Gastroesophageal sphincter (tissue), 4 donors: ENCODE measurements around the gene MUC5B. TPM values are rescaled to one million over a fixed set of nuclear protein-coding genes. Genes with fewer than 3 reads are reported as not detected.

Experiments
- ATAC-seq: fragments of 150-250 bp; one replicate; pipeline ENCODE4 v1.9.1; 2016; ENCODE audit warnings: mild to moderate bottlenecking, moderate library complexity
- H3K27ac ChIP-seq, 4 donors: fragments of 200-600 bp; sonication (generic) in 3 of 4; 1 replicate in 3 of 4; 2 replicates in 1 of 4; pipeline ENCODE4 v1.5.1; 2016 to 2019
- H3K27me3 ChIP-seq: fragments of 200-600 bp; sonication (generic); one replicate; pipeline ENCODE4 v1.5.1; 2019
- H3K36me3 ChIP-seq, 2 donors: fragments of 200-600 bp; sonication (generic); one replicate each; pipeline ENCODE4 v1.5.1; 2019; ENCODE audit warnings: control low read depth in 1 of 2
- H3K4me1 ChIP-seq, 3 donors: fragments of 200-600 bp; sonication (generic); 1 replicate in 2 of 3; 2 replicates in 1 of 3; pipeline ENCODE4 v1.5.1; 2016 to 2019; ENCODE audit warnings: control low read depth in 2 of 3
- H3K4me3 ChIP-seq, 2 donors: fragments of 200-600 bp; sonication (generic); one replicate each; pipeline ENCODE4 v1.5.1; 2019; ENCODE audit warnings: mild to moderate bottlenecking in 1 of 2, moderate library complexity in 1 of 2
- H3K9me3 ChIP-seq, 3 donors: fragments of 200-600 bp; sonication (generic); one replicate each; pipeline ENCODE4 v1.5.1; 2017 to 2019; ENCODE audit warnings: control low read depth in 2 of 3
- EP300 ChIP-seq: sonication (generic); formaldehyde crosslinking; IDR thresholded peaks from one replicate; pipeline ENCODE4 v1.6.1; 2017; ENCODE audit warnings: antibody characterized with exemption, mild to moderate bottlenecking
- POLR2A ChIP-seq, 2 donors: fragments of 450-650 bp; IDR thresholded peaks; one replicate each; pipeline ENCODE4 v1.6.1; 2017; ENCODE audit warnings: antibody characterized with exemption in 2 of 2, mild to moderate bottlenecking in 2 of 2, moderate library complexity in 1 of 2
- POLR2AphosphoS5 ChIP-seq: sonication (generic); formaldehyde crosslinking; IDR thresholded peaks from one replicate; pipeline ENCODE4 v1.6.1; 2017; ENCODE audit warnings: antibody characterized with exemption
- WGBS, 2 donors: methylation state at CpG; one replicate each; pipeline ENCODE4 v1.1.5; 2018; ENCODE audit warnings: low coverage in 1 of 2; 5-methylcytosine and 5-hydroxymethylcytosine counted together
- total RNA-seq, 4 donors: library from RNA; depleted of rRNA; stranded (reverse); fragments of >200 nt; gene quantifications; one replicate each; pipeline ENCODE4 v1.1.0, GENCODE V29; 2016
- TF ChIP-seq, protein P1 (sequence below), 4 experiments: fragments of 200-600 bp in 2 of 4; fragments of 450-650 bp in 2 of 4; sonication (generic) in 1 of 4; IDR thresholded peaks; one replicate each; pipeline ENCODE4 v1.5.1; 2017 to 2019; ENCODE audit warnings: antibody characterized with exemption in 4 of 4, mild to moderate bottlenecking in 2 of 4, moderate library complexity in 2 of 4

The MUC5B gene
- total RNA-seq, 4 donors from 2014 or later = 0.13 to 199 (median 0.60) TPM

- no peak overlapping the region for H3K4me3 ChIP-seq
- H3K4me1 ChIP-seq = peaks cover 0 to 8% (median 0%) of the 10 kb centered on the region in 3 donors
- WGBS, 2 donors = 93% methylated on average over 7 of the region's 8 CpGs; no CpG with 5 or more reads in 1 of the 2 donors
- H3K36me3 ChIP-seq = peaks cover 0 to 93% of the 10 kb centered on the region in 2 donors
- no peaks in the 10 kb centered on the region for H3K9me3 ChIP-seq
- TF ChIP-seq POLR2AphosphoS5 (no peak), EP300 (no peak), POLR2A (IDR thresholded peaks at IDR 0.05) (no peak)
- TF ChIP-seq, protein P1, sequence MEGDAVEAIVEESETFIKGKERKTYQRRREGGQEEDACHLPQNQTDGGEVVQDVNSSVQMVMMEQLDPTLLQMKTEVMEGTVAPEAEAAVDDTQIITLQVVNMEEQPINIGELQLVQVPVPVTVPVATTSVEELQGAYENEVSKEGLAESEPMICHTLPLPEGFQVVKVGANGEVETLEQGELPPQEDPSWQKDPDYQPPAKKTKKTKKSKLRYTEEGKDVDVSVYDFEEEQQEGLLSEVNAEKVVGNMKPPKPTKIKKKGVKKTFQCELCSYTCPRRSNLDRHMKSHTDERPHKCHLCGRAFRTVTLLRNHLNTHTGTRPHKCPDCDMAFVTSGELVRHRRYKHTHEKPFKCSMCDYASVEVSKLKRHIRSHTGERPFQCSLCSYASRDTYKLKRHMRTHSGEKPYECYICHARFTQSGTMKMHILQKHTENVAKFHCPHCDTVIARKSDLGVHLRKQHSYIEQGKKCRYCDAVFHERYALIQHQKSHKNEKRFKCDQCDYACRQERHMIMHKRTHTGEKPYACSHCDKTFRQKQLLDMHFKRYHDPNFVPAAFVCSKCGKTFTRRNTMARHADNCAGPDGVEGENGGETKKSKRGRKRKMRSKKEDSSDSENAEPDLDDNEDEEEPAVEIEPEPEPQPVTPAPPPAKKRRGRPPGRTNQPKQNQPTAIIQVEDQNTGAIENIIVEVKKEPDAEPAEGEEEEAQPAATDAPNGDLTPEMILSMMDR (IDR thresholded peaks at IDR 0.05) = no peak
- H3K27ac ChIP-seq = no peak overlapping the region
- no peak for ATAC-seq
- no peaks in the 10 kb centered on the region for H3K27me3 ChIP-seq
Measured at GRCh38 chr11:1283906-1284305, 61.0 kb downstream of the MUC5B start.

DNA sequence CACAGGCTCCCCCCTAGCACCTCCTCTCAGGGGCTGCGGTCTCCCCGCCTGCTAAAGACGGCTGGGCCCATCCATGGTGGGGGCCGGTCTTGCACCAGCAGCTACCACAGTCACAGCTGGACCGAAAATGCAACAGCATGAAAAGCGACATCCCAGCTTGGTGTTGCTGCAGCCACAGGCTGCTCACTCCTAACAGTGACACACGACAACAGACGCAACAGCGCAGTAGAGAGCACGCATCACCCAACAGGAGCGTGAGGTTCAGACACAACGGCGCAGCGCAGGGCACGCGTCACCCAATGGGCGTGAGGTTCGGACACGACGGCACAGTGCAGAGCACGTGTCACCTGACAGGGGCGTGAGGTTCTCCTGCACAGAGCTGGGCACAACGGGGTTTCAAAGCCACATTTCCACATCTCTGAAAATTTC is 62.5 kb downstream of the MUC5B start:
- Histone ChIP-seq H3K27ac (no peak overlapping the region), H3K27me3 (no peaks in the 10 kb centered on the region), H3K4me3 (no peak overlapping the region), H3K36me3 (peaks cover 0 to 93% of the 10 kb centered on the region in 2 donors), H3K4me1 (peaks cover 0 to 8% (median 0%) of the 10 kb centered on the region in 3 donors), H3K9me3 (no peaks in the 10 kb centered on the region)
- TF ChIP-seq, protein P1 (IDR thresholded peaks at IDR 0.05) = no peak
- no peak for TF ChIP-seq EP300
- TF ChIP-seq POLR2AphosphoS5 = no peak
- no peak for TF ChIP-seq POLR2A (IDR thresholded peaks at IDR 0.05)
- WGBS, 2 donors = 80 to 94% methylated on average over 1 to 12 of the region's 23 CpGs
- no peak for ATAC-seq

GRCh38 chr11:1285876-1286275 is 63.0 kb downstream of the MUC5B start:
- WGBS, 2 donors = 84 to 95% methylated on average over 5 to 7 of the region's 17 CpGs
- ATAC-seq = no peak
- peaks cover 0 to 93% of the 10 kb centered on the region in 2 donors for H3K36me3 ChIP-seq

GRCh38 chr11:1287928-1288327 is 65.1 kb downstream of the MUC5B start:
- TF ChIP-seq, protein P1 (IDR thresholded peaks at IDR 0.05) = no peak
- TF ChIP-seq EP300 (no peak), POLR2AphosphoS5 (no peak), POLR2A (IDR thresholded peaks at IDR 0.05) (no peak)
- Histone ChIP-seq H3K4me1 (peaks cover 0 to 8% (median 0%) of the 10 kb centered on the region in 3 donors), H3K27me3 (no peaks in the 10 kb centered on the region), H3K4me3 (no peak overlapping the region), H3K36me3 (peaks cover 0 to 91% of the 10 kb centered on the region in 2 donors), H3K9me3 (no peaks in the 10 kb centered on the region), H3K27ac (no peak overlapping the region)
- WGBS, 2 donors = no CpG with 5 or more reads among the region's 9 CpGs
- no peak for ATAC-seq

More at GRCh38 chr11:1285876-1286275, 63.0 kb downstream of the MUC5B start:
- Histone ChIP-seq H3K9me3 (no peaks in the 10 kb centered on the region), H3K4me1 (peaks cover 0 to 8% (median 0%) of the 10 kb centered on the region in 3 donors), H3K4me3 (no peak overlapping the region), H3K27ac (no peak overlapping the region), H3K27me3 (no peaks in the 10 kb centered on the region)
- TF ChIP-seq POLR2AphosphoS5 (no peak), EP300 (no peak), POLR2A (IDR thresholded peaks at IDR 0.05) (no peak)
- TF ChIP-seq, protein P1 (IDR thresholded peaks at IDR 0.05) = no peak

- TF ChIP-seq EP300 = no peak
- no peak for TF ChIP-seq POLR2AphosphoS5
- peaks cover 0 to 10% (median 0%) of the 10 kb centered on the region in 3 donors for H3K4me1 ChIP-seq
- H3K36me3 ChIP-seq = peaks cover 0 to 91% of the 10 kb centered on the region in 2 donors
- H3K27ac ChIP-seq = no peak overlapping the region
- WGBS, 2 donors = 100% methylated on average over 1 of the region's 30 CpGs; no CpG with 5 or more reads in 1 of the 2 donors
- no peak for ATAC-seq
- no peak overlapping the region for H3K4me3 ChIP-seq
- no peaks in the 10 kb centered on the region for H3K27me3 ChIP-seq
- no peaks in the 10 kb centered on the region for H3K9me3 ChIP-seq
Measured at GRCh38 chr11:1288426-1289151, 65.7 kb downstream of the MUC5B start.
